ENCODE results near the gene IRF7.

- TF ChIP-seq, protein P1, sequence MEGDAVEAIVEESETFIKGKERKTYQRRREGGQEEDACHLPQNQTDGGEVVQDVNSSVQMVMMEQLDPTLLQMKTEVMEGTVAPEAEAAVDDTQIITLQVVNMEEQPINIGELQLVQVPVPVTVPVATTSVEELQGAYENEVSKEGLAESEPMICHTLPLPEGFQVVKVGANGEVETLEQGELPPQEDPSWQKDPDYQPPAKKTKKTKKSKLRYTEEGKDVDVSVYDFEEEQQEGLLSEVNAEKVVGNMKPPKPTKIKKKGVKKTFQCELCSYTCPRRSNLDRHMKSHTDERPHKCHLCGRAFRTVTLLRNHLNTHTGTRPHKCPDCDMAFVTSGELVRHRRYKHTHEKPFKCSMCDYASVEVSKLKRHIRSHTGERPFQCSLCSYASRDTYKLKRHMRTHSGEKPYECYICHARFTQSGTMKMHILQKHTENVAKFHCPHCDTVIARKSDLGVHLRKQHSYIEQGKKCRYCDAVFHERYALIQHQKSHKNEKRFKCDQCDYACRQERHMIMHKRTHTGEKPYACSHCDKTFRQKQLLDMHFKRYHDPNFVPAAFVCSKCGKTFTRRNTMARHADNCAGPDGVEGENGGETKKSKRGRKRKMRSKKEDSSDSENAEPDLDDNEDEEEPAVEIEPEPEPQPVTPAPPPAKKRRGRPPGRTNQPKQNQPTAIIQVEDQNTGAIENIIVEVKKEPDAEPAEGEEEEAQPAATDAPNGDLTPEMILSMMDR (conservative IDR thresholded peaks at IDR 0.05; ENCODE audit: low read depth, low read length), result no peak
- TF ChIP-seq CEBPB (IDR thresholded peaks at IDR 0.05; ENCODE audit: low read depth, low read length), result no peak
- no peak for TF ChIP-seq POLR2A (IDR thresholded peaks at IDR 0.05; ENCODE audit: low read depth, low read length)
- TF ChIP-seq RAD21 (IDR thresholded peaks at IDR 0.05; ENCODE audit: low read length), result no peak
- no peak for TF ChIP-seq MXI1 (IDR thresholded peaks at IDR 0.05; ENCODE audit: borderline replicate concordance, low read depth, low read length)
- TF ChIP-seq NFE2L2 (IDR thresholded peaks at IDR 0.05; ENCODE audit: low read depth, low read length), result no peak
- no peak for TF ChIP-seq FOS (IDR thresholded peaks at IDR 0.05; ENCODE audit: low read depth, low read length)
- TF ChIP-seq SMC3 (IDR thresholded peaks at IDR 0.05; ENCODE audit: low read depth, low read length), result no peak
- no peak for TF ChIP-seq CHD1 (IDR thresholded peaks at IDR 0.05; ENCODE audit: low read depth, low read length)
- TF ChIP-seq RCOR1 (IDR thresholded peaks at IDR 0.05; ENCODE audit: insufficient replicate concordance, low read length), result no peak
- no peak for TF ChIP-seq MAFK (IDR thresholded peaks at IDR 0.05; ENCODE audit: low read depth, low read length)
- TF ChIP-seq, protein P2, sequence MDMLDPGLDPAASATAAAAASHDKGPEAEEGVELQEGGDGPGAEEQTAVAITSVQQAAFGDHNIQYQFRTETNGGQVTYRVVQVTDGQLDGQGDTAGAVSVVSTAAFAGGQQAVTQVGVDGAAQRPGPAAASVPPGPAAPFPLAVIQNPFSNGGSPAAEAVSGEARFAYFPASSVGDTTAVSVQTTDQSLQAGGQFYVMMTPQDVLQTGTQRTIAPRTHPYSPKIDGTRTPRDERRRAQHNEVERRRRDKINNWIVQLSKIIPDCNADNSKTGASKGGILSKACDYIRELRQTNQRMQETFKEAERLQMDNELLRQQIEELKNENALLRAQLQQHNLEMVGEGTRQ (IDR thresholded peaks at IDR 0.05; ENCODE audit: low read depth, low read length), result no peak
- no peak for TF ChIP-seq ELK1 (IDR thresholded peaks at IDR 0.05; ENCODE audit: borderline replicate concordance, low read depth, low read length)
- TF ChIP-seq RFX5 (IDR thresholded peaks at IDR 0.05; ENCODE audit: low read depth, low read length), result no peak
Observed at GRCh38 chr11:638631-639331, 23.0 kb upstream of the IRF7 start.
